Esophagus muscularis mucosa (tissue), 3 donors: ENCODE data around the gene JAK2.

Source experiments
- POLR2A ChIP-seq: fragments of 450-650 bp; IDR thresholded peaks from one replicate; pipeline ENCODE4 v1.6.1; 2017; ENCODE audit warnings: antibody characterized with exemption, moderate library complexity, mild to moderate bottlenecking, low read depth
- TF ChIP-seq, protein P1 (sequence below), 3 experiments: fragments of 200-600 bp in 2 of 3; fragments of 450-650 bp in 1 of 3; sonication (generic) in 2 of 3; IDR thresholded peaks; one replicate each; pipeline ENCODE4 v1.5.1; 2017 to 2019; ENCODE audit warnings: antibody characterized with exemption in 3 of 3, mild to moderate bottlenecking in 2 of 3, moderate library complexity in 1 of 3

DNA sequence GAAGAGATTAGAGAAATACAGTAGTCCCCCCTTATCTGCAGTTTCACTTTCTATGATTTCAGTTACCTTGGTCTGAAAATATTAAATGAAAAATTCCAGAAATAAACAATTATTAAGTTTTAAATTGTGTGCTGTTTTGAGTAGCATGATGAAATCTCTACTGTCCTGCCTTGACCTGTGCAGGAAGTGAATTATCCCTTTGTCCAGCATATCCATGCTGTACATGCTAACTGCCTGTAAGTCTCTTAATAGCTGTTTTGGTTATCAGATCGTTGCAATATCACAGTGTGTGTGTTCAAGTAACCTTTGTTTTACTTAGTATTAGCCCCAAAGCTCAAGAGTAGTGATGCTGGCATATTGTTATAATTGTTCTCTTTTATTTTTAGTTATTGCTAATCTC, 11.2 kb upstream of the JAK2 start:
- TF ChIP-seq, protein P1, sequence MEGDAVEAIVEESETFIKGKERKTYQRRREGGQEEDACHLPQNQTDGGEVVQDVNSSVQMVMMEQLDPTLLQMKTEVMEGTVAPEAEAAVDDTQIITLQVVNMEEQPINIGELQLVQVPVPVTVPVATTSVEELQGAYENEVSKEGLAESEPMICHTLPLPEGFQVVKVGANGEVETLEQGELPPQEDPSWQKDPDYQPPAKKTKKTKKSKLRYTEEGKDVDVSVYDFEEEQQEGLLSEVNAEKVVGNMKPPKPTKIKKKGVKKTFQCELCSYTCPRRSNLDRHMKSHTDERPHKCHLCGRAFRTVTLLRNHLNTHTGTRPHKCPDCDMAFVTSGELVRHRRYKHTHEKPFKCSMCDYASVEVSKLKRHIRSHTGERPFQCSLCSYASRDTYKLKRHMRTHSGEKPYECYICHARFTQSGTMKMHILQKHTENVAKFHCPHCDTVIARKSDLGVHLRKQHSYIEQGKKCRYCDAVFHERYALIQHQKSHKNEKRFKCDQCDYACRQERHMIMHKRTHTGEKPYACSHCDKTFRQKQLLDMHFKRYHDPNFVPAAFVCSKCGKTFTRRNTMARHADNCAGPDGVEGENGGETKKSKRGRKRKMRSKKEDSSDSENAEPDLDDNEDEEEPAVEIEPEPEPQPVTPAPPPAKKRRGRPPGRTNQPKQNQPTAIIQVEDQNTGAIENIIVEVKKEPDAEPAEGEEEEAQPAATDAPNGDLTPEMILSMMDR (IDR thresholded peaks at IDR 0.05) = no peak
- TF ChIP-seq POLR2A = no peak
